Lung (tissue), 16 donors: ENCODE results near the gene RIPPLY3. TPM values are rescaled to one million over a fixed set of nuclear protein-coding genes. Genes with fewer than 3 reads are reported as not detected.
A peak's percentile ranks its signal among the peaks of the same experiment; 100 is the strongest.

Experiments
- ATAC-seq: fragments of 200-7000 bp; cut with Tn5 transposase; one replicate; pipeline ENCODE4 v1.9.1; 2020; ENCODE audit warnings: moderate number of reproducible peaks; ENCODE audit not compliant: insufficient read depth, low FRiP score
- DNase-seq, 3 donors: peaks; one replicate each; pipeline ENCODE4 v3.0.0-alpha.2; 2013 to 2017
- H3K27ac ChIP-seq, 2 donors: one replicate each; pipeline ENCODE4 v1.5.1; 2013; ENCODE audit warnings: mild to moderate bottlenecking in 2 of 2, moderate library complexity in 2 of 2, control low read depth in 1 of 2, inconsistent platforms in 1 of 2, low read depth in 1 of 2, low read length in 1 of 2
- H3K27me3 ChIP-seq, 3 donors: one replicate each; pipeline ENCODE4 v1.5.1; 2013; ENCODE audit warnings: low read length in 2 of 3; ENCODE audit not compliant: control insufficient read depth in 3 of 3, insufficient read depth in 3 of 3
- H3K36me3 ChIP-seq, 4 donors: one replicate each; pipeline ENCODE4 v1.5.1; 2013; ENCODE audit warnings: low read length in 4 of 4, mild to moderate bottlenecking in 1 of 4, moderate library complexity in 1 of 4; ENCODE audit not compliant: control insufficient read depth in 4 of 4, insufficient read depth in 4 of 4
- H3K4me1 ChIP-seq, 5 donors: one replicate each; pipeline ENCODE4 v1.5.1; 2013; ENCODE audit warnings: low read length in 5 of 5, mild to moderate bottlenecking in 2 of 5, moderate library complexity in 1 of 5; ENCODE audit not compliant: control insufficient read depth in 5 of 5, insufficient read depth in 5 of 5
- H3K4me3 ChIP-seq: one replicate; pipeline ENCODE4 v1.5.1; 2013; ENCODE audit warnings: mild to moderate bottlenecking, control low read depth, moderate library complexity
- H3K9ac ChIP-seq, 2 donors: one replicate each; pipeline ENCODE4 v1.5.1; 2013; ENCODE audit warnings: low read length in 2 of 2, control low read depth in 1 of 2; ENCODE audit not compliant: insufficient read depth in 1 of 2
- H3K9me3 ChIP-seq, 4 donors: one replicate each; pipeline ENCODE4 v1.5.1; 2013; ENCODE audit warnings: low read length in 3 of 4, mild to moderate bottlenecking in 1 of 4, moderate library complexity in 1 of 4; ENCODE audit not compliant: control insufficient read depth in 4 of 4, insufficient read depth in 3 of 4
- CTCF ChIP-seq: IDR thresholded peaks from 2 replicates; pipeline ENCODE4 v1.5.1; 2012; ENCODE audit warnings: mild to moderate bottlenecking; ENCODE audit errors: control extremely low read depth, extremely low read depth
- WGBS, 2 donors: extraction: QIAGEN DNeasy Blood & Tissue Kit; methylation state at CpG; one replicate each; pipeline ENCODE4 v1.1.7; 2013; 5-methylcytosine and 5-hydroxymethylcytosine counted together
- long read RNA-seq, 5 donors: transcript quantifications; one replicate each; lab custom pipeline, GENCODE V29; 2026
- polyA plus RNA-seq, 2 donors: library from polyadenylated mRNA; stranded (reverse); fragments of 200-250 nt; gene quantifications; one replicate each; pipeline ENCODE4 v1.2.1, GENCODE V29; 2013
- total RNA-seq, 2 donors: library from RNA; depleted of rRNA in 1 of 2; stranded (reverse); fragments of >200 nt in 1 of 2; gene quantifications; one replicate each; pipeline ENCODE4 v1.2.1, GENCODE V29; 2014 to 2021
- donor health status: control.
- donor health status: control.
- donor health status: Bipolar disorder and iron deficiency.
- donor health status: healthy.
- donor health status: DM: yes; HTN: yes; CAD: no.

Gene RIPPLY3
- total RNA-seq (1 to 10 TPM in 1 of 2 donors, under 1 TPM in 1; 0.18 to 2.1 TPM), polyA plus RNA-seq (under 1 TPM; 0.22 to 0.93 TPM)
- long read RNA-seq, donor 1, partial matches to known transcripts = 0 of 2 reads
- long read RNA-seq, donor 1, other reads (novel, unspliced or antisense) = 0 of 2 reads
- long read RNA-seq, donor 2, partial matches to known transcripts = 0 of 1 reads
- long read RNA-seq, donor 2, other reads (novel, unspliced or antisense) = 0 of 1 reads
- long read RNA-seq, donor 3 = 0 reads
- long read RNA-seq, donor 4 = 0 reads
- long read RNA-seq, donor 5, partial matches to known transcripts = 27 of 28 reads
- long read RNA-seq, donor 5, other reads (novel, unspliced or antisense) = 0 of 28 reads

DNA sequence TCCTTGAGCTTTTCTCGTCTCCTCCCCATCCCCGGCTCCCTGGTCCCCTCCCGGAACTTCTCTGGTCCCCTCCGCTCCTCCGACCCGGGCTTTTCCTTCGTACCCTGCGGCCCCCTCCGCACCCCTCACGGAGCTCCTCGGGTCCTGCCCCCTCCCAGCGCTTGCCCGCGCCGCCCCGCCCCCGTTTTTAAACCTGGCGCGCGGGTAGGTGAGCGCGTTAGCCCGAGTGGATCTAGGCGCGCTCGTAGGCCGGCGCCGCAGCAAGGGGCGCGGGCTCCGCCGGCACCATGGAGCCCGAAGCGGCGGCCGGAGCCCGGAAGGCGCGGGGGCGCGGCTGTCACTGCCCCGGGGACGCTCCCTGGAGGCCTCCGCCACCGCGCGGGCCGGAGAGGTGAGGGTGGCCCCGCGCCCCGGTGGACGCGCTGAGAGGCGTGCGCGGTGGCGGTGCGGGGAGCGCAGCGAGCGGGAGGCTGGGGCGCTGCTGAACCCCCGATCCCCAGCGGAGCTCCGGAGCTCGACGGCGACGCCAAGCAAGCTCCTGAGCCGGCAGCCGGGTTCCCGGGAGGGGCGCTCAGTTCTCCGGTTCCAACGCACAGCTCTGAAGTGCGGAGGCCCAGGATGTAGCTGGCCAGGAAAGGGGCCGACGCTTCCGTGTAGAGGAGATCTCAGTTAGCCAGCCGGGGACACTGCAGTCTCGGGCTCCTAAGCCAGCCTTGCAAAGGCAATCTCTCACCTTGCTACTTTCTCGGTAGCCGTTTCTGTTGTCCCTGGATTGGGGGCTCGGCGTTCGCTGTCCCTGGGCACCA lies at the start of gene RIPPLY3:
Gene RIPPLY3 (plus strand): TSS at position 217 of the 806 bp plus-strand sequence. CDS start 71 bp downstream, at position 288.
- Histone ChIP-seq H3K9ac (no peak within 1 kb of the TSS), H3K4me1 (peaks cover 0 to 8% (median 3%) of the 10 kb centered on the region in 5 donors), H3K4me3 (peak within 1 kb of the TSS; percentile 58), H3K27me3 (peaks cover 0 to 40% (median 18%) of the 10 kb centered on the region in 3 donors), H3K9me3 (no peaks in the 10 kb centered on the region), H3K27ac (peak within 1 kb of the TSS in 1 of 2 donors; percentile 49), H3K36me3 (no peaks in the 10 kb centered on the region)
- ATAC-seq = no peak
- no peak for TF ChIP-seq CTCF
- 1% methylated on average over 72 to 87 of the region's 87 CpGs for WGBS, 2 donors
- DNase-seq = peak; percentile 35 to 39 (median 35)

DNA sequence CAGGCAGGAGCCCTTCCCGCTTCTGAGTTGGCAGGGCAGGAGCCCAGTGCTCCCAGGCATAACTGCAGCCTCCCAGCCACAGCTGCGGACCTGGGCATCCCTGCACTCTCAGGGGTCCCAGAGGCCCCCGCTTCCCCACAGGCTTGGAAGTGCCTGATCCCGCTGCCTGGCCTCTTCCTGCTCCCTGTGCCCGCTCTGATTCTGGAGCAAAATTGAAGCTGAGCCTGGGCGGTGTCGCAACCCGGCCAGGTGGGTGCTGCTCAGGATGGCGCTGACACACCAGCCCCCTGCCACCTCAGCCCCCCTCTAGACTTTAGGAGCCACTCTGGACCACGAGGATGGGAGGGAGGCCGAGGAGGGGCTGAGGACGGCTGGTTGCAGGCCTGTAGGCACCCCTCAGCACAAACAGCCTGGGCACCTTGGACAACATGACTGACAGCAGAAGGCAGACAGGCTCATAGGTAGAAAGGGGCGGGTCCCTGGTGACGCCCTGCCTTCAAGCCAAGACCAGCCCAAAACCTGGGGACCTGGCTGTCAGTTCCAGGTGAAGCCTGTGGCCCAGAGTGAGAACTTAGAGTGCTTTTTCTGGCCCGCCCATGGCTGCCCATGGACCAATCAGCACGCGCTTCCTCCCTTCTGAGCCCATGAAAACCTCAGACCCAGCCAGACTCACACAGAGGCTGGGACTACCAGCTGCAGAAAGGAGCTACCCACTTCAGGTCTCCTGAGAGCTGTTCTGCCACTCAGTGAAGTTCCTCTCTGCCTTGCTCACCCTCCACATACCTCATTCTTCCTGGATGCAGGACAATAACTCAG lies 47.3 kb upstream of the RIPPLY3 start:
- H3K9ac ChIP-seq = no peak overlapping the region
- ATAC-seq (no peak), DNase-seq (no peak)
- no peak overlapping the region for H3K27ac ChIP-seq
- H3K27me3 ChIP-seq = no peaks in the 10 kb centered on the region
- TF ChIP-seq CTCF = no peak
- H3K9me3 ChIP-seq = no peaks in the 10 kb centered on the region
- peaks cover 0 to 1% (median 0%) of the 10 kb centered on the region in 5 donors for H3K4me1 ChIP-seq
- no peak overlapping the region for H3K4me3 ChIP-seq
- WGBS, 2 donors = 95 to 98% methylated on average over 17 of the region's 17 CpGs
- H3K36me3 ChIP-seq = peaks cover 0 to 15% (median 8%) of the 10 kb centered on the region in 4 donors

GRCh38 chr21:36960676-36961284 lies 45.7 kb upstream of the RIPPLY3 start:
- WGBS, 2 donors = 95 to 97% methylated on average over 8 of the region's 8 CpGs
- no peaks in the 10 kb centered on the region for H3K9me3 ChIP-seq
- peaks cover 0 to 13% (median 8%) of the 10 kb centered on the region in 4 donors for H3K36me3 ChIP-seq
- H3K27me3 ChIP-seq = no peaks in the 10 kb centered on the region
- DNase-seq (no peak), ATAC-seq (no peak)
- TF ChIP-seq CTCF = no peak
- no peak overlapping the region for H3K27ac ChIP-seq
- peaks cover 0 to 8% (median 0%) of the 10 kb centered on the region in 5 donors for H3K4me1 ChIP-seq
- H3K9ac ChIP-seq = no peak overlapping the region
- no peak overlapping the region for H3K4me3 ChIP-seq
